ENCODE measurements around the gene WNT6. TPM values are rescaled to one million over a fixed set of nuclear protein-coding genes. Genes with fewer than 3 reads are reported as not detected.
A peak's percentile ranks its signal among the peaks of the same experiment; 100 is the strongest.

WNT6 gene
- total and polyA plus RNA-seq, 12 donors: 0.15 to 3.0 (median 0.75) TPM

DNA sequence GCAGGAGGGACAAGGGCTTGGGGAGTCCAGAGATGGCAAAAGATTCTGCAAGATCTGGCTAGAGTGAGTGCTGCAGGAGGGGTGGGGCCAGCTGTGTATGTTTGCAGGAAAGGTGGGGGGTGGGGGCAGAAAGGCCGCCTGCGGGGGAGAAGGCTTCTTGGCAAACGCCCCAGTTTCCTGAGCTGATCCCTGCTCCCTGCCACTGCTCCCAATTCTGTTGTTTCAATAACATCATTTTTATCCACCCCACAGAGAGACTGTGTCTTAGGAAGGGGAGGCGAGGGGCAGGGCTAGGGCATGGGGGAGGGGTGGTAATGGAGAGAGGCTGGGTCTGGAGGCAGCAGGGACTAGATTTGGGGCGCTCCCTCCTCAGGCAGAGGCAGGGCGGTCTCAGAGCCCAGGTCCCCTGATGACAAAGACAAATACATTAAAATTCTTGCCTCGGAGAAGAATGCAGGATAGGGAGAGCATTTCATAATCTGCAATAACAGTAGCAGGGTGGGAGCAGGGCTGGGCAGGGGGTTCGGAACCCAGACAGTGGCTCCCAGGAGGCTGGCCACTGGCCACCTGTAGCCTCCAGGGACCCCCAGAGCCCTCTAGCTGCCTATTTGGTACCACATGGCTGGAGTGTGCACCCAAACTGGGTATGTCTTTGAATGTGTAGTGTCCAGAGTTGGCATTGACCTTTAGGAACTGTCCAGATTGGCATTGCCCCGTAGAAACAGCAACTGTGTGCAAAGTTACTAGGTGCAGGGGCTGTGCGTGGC lies 2.1 kb upstream of the WNT6 start:
- Histone ChIP-seq H3K36me3 (no peaks in the 10 kb centered on the region), H3K9me3 (no peaks in the 10 kb centered on the region), H3K4me3 (no peak overlapping the region), H3K27me3 (peaks cover 8 to 98% (median 83%) of the 10 kb centered on the region in 7 donors), H3K4me1 (peaks cover 5 to 32% (median 16%) of the 10 kb centered on the region in 9 donors), H3K27ac (no peak overlapping the region)
- DNase-seq: no peak
- intact Hi-C loops (cut with DNase I): loop anchor here in 2 of 10 donors (10.0 kb wide), 1 partner anchor 297 kb away; no protein-coding TSS in a partner anchor
- 7 to 24% methylated on average over 10 of the region's 10 CpGs for WGBS, 2 donors
- ATAC-seq: no peak
- TF ChIP-seq, protein P1, sequence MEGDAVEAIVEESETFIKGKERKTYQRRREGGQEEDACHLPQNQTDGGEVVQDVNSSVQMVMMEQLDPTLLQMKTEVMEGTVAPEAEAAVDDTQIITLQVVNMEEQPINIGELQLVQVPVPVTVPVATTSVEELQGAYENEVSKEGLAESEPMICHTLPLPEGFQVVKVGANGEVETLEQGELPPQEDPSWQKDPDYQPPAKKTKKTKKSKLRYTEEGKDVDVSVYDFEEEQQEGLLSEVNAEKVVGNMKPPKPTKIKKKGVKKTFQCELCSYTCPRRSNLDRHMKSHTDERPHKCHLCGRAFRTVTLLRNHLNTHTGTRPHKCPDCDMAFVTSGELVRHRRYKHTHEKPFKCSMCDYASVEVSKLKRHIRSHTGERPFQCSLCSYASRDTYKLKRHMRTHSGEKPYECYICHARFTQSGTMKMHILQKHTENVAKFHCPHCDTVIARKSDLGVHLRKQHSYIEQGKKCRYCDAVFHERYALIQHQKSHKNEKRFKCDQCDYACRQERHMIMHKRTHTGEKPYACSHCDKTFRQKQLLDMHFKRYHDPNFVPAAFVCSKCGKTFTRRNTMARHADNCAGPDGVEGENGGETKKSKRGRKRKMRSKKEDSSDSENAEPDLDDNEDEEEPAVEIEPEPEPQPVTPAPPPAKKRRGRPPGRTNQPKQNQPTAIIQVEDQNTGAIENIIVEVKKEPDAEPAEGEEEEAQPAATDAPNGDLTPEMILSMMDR (IDR thresholded peaks at IDR 0.05): no peak

DNA sequence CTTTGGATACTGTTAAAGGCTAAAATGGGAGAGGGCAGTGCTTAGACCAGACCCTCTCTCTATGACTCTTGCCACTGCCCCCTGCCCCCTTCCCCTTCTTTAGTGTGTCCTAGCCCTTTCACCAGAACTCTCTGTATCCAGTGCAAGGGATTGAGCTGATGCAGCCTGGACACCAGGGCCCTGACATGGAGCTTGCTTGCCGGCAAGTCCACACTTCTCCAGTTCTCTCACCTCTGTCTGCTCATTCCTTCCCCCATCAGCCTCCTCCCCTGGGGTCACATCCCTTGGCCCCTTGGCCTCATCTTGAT lies 1.5 kb upstream of the WNT6 start:
- Histone ChIP-seq H3K27me3 (peaks cover 8 to 98% (median 83%) of the 10 kb centered on the region in 7 donors), H3K4me1 (peaks cover 5 to 32% (median 16%) of the 10 kb centered on the region in 9 donors), H3K27ac (no peak overlapping the region), H3K4me3 (no peak overlapping the region), H3K9me3 (no peaks in the 10 kb centered on the region), H3K36me3 (no peaks in the 10 kb centered on the region)
- intact Hi-C loops (cut with DNase I): loop anchor here in 2 of 10 donors (10.0 kb wide), 1 partner anchor 297 kb away; no protein-coding TSS in a partner anchor
- TF ChIP-seq, protein P1 (IDR thresholded peaks at IDR 0.05): no peak
- no peak for DNase-seq
- 0 to 34% methylated on average over 1 of the region's 1 CpG for WGBS, 2 donors
- no peak for ATAC-seq

DNA sequence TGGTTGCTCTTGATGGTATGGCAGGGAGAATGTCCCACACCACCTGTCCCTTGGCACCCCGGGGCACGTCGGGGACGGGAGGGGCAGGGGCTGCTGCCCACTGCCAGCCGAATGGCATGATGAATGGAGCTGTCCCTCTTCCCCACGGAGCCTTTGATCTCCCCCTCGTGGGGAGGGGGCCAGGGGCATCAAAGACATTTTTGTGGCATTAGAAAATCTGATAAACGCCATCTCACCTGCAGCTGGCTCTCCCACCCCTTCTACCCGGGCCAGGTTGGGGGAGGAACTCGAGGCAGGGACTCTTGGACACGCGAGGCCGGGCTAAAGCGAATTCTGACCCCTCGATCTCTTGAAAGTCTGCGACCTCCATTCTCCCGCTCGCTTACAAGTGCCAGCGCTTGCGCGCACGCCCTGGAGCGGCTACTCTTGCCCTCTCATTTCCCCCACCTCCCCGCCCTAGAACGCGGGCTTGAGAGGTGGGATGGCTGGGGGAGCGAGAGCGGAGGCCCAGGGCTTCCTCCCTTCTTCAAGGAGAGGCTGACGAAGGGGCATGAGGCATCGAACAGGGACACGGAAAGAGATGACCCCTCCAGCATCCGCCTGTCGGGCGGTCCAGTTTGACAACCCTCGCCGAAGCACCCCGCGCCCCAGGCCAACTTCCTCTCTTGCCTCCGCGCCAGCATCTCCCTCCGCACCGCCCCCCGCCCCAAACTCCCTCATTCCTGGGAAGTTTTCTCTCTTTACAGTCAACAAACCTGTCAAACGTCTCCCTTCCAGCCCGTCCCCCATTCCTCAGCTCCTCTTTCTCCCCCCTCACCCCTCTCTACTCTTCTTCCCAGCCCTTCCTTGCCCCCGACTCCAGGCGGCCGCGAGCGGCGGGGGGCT lies 692 bp upstream of the WNT6 start:
- DNase-seq: no peak
- TF ChIP-seq, protein P1 (IDR thresholded peaks at IDR 0.05): no peak
- H3K27me3 ChIP-seq: peaks cover 8 to 98% (median 84%) of the 10 kb centered on the region in 7 donors
- no peak for ATAC-seq
- H3K9me3 ChIP-seq: no peaks in the 10 kb centered on the region
- intact Hi-C loops (cut with DNase I): loop anchor here in 2 of 10 donors (10.0 kb wide), 1 partner anchor 296 kb away; no protein-coding TSS in a partner anchor
- no peak overlapping the region for H3K27ac ChIP-seq
- peaks cover 5 to 32% (median 16%) of the 10 kb centered on the region in 9 donors for H3K4me1 ChIP-seq
- no peaks in the 10 kb centered on the region for H3K36me3 ChIP-seq
- 8 to 13% methylated on average over 51 of the region's 51 CpGs for WGBS, 2 donors
- peak overlapping the region in 9 of 10 donors; percentile 24 to 54 (median 44) for H3K4me3 ChIP-seq

Measured in heart right ventricle (tissue), 16 donors.